RWPE2 (cell line): Measurements from ENCODE around the gene C14orf132.
A peak's percentile ranks its signal among the peaks of the same experiment; 100 is the strongest.

Source experiments
- ATAC-seq: fragments of 200-7000 bp; cut with Tn5 transposase; 3 replicates; pipeline ENCODE4 v1.9.1; 2021; ENCODE audit warnings: low read depth
- DNase-seq: peaks from one replicate; pipeline ENCODE4 v3.0.0-alpha.2; 2020; ENCODE audit warnings: low spot score
- H3K27ac ChIP-seq: fragments of 450-650 bp; 2 replicates; pipeline ENCODE4 v1.5.1; 2017; ENCODE audit warnings: mild to moderate bottlenecking; ENCODE audit not compliant: poor library complexity, severe bottlenecking
- H3K27me3 ChIP-seq: fragments of 250-450 bp; sonication (Bioruptor Pico); 2 replicates; pipeline ENCODE4 v1.5.1; 2021; ENCODE audit warnings: mild to moderate bottlenecking, moderate library complexity; ENCODE audit not compliant: insufficient read depth, poor library complexity, severe bottlenecking
- H3K36me3 ChIP-seq: fragments of 250-450 bp; sonication (Bioruptor Pico); 2 replicates; pipeline ENCODE4 v1.5.1; 2020; ENCODE audit warnings: low read depth, mild to moderate bottlenecking, moderate library complexity
- H3K4me1 ChIP-seq: fragments of 250-450 bp; sonication (Bioruptor Pico); 2 replicates; pipeline ENCODE4 v1.5.1; 2021; ENCODE audit warnings: mild to moderate bottlenecking, moderate library complexity; ENCODE audit not compliant: insufficient read depth, poor library complexity, severe bottlenecking
- H3K4me3 ChIP-seq: fragments of 250-450 bp; sonication (Bioruptor Pico); 2 replicates; pipeline ENCODE4 v1.5.1; 2021; ENCODE audit warnings: mild to moderate bottlenecking, moderate library complexity; ENCODE audit not compliant: severe bottlenecking
- H3K9me3 ChIP-seq: fragments of 250-450 bp; sonication (Bioruptor Pico); 2 replicates; pipeline ENCODE4 v1.5.1; 2021; ENCODE audit warnings: mild to moderate bottlenecking, moderate library complexity; ENCODE audit not compliant: severe bottlenecking
- CTCF ChIP-seq: fragments of 450-650 bp; IDR thresholded peaks from one replicate; pipeline ENCODE4 v1.5.1; 2017; ENCODE audit warnings: mild to moderate bottlenecking, moderate library complexity; ENCODE audit not compliant: poor library complexity, severe bottlenecking

The C14orf132 gene

GRCh38 chr14:96120392-96120791 lies 81.2 kb downstream of the C14orf132 start:
- no peak for ATAC-seq
- no peak for TF ChIP-seq CTCF

GRCh38 chr14:96120941-96121340 lies 81.8 kb downstream of the C14orf132 start:
- DNase-seq (no peak), ATAC-seq (no peak)
- peaks cover 14% of the 10 kb centered on the region for H3K4me1 ChIP-seq
- H3K27ac ChIP-seq, result no peak overlapping the region
- H3K36me3 ChIP-seq, result no peaks in the 10 kb centered on the region
- no peaks in the 10 kb centered on the region for H3K27me3 ChIP-seq
- no peak for TF ChIP-seq CTCF
- no peaks in the 10 kb centered on the region for H3K9me3 ChIP-seq
- H3K4me3 ChIP-seq, result no peak overlapping the region

More at GRCh38 chr14:96120392-96120791, 81.2 kb downstream of the C14orf132 start:
- Histone ChIP-seq H3K36me3 (no peaks in the 10 kb centered on the region), H3K27ac (no peak overlapping the region), H3K4me3 (no peak overlapping the region), H3K4me1 (peaks cover 14% of the 10 kb centered on the region), H3K9me3 (no peaks in the 10 kb centered on the region), H3K27me3 (no peaks in the 10 kb centered on the region)
- no peak for DNase-seq

- Histone ChIP-seq H3K4me3 (no peak overlapping the region), H3K9me3 (no peaks in the 10 kb centered on the region), H3K27me3 (no peaks in the 10 kb centered on the region), H3K4me1 (peaks cover 14% of the 10 kb centered on the region), H3K27ac (no peak overlapping the region), H3K36me3 (no peaks in the 10 kb centered on the region)
- TF ChIP-seq CTCF, result no peak
- peak; percentile 93 for ATAC-seq
- no peak for DNase-seq
Observed at GRCh38 chr14:96121660-96122395, 82.7 kb downstream of the C14orf132 start.

GRCh38 chr14:96122496-96122895 lies 83.3 kb downstream of the C14orf132 start:
- Histone ChIP-seq H3K9me3 (no peaks in the 10 kb centered on the region), H3K27me3 (no peaks in the 10 kb centered on the region), H3K27ac (no peak overlapping the region), H3K36me3 (no peaks in the 10 kb centered on the region), H3K4me1 (peaks cover 9% of the 10 kb centered on the region), H3K4me3 (no peak overlapping the region)
- DNase-seq, result no peak
- peak; percentile 66 for ATAC-seq
- no peak for TF ChIP-seq CTCF

GRCh38 chr14:96125536-96125935 lies 86.4 kb downstream of the C14orf132 start:
- no peaks in the 10 kb centered on the region for H3K36me3 ChIP-seq
- no peak for TF ChIP-seq CTCF
- H3K4me3 ChIP-seq, result no peak overlapping the region
- ATAC-seq (no peak), DNase-seq (no peak)
- peaks cover 9% of the 10 kb centered on the region for H3K4me1 ChIP-seq
- H3K27ac ChIP-seq, result no peak overlapping the region
- no peaks in the 10 kb centered on the region for H3K27me3 ChIP-seq
- H3K9me3 ChIP-seq, result no peaks in the 10 kb centered on the region
